PC-3 (cell line): ENCODE results near the gene GTF2A2. TPM values are rescaled to one million over a fixed set of nuclear protein-coding genes. Genes with fewer than 3 reads are reported as not detected.

Experiments used
- ATAC-seq: fragments of 200-7000 bp; cut with Tn5 transposase; 2 replicates; pipeline ENCODE4 v1.9.1; 2020; ENCODE audit warnings: mild to moderate bottlenecking, moderate library complexity
- BruUV-seq: library from RNA; stranded (reverse); fragments of 400-500 nt; replicated peaks from 2 replicates; lab custom pipeline; 2021; lab: Mats Ljungman, UMichigan
- CTCF ChIA-PET: fragments of 300-600 bp; sonication (Branson Sonifier 250); formaldehyde crosslinking; loops from one replicate; lab custom pipeline; 2022; ENCODE audit warnings: antibody characterized with exemption; lab: Charles Lee
- POLR2A ChIA-PET: fragments of 300-600 bp; sonication (Branson Sonifier 250); formaldehyde crosslinking; loops from one replicate; lab custom pipeline; 2022; ENCODE audit warnings: antibody characterized with exemption; ENCODE audit not compliant: unreplicated experiment; lab: Charles Lee
- DNase-seq: peaks from one replicate; pipeline ENCODE4 v3.0.0-alpha.2; 2015
- H2AFZ ChIP-seq: fragments of 300-600 bp; sonication (generic); 2 replicates; pipeline ENCODE4 v1.6.0; 2016; ENCODE audit warnings: antibody characterized with exemption, low read length
- H3F3A ChIP-seq: fragments of 300-600 bp; sonication (generic); one replicate; pipeline ENCODE4 v1.6.0; 2017; ENCODE audit warnings: antibody characterized with exemption, low read length, control low read depth, mild to moderate bottlenecking; ENCODE audit not compliant: unreplicated experiment
- H3K27ac ChIP-seq: fragments of 300-600 bp; sonication (generic); 2 replicates; pipeline ENCODE4 v1.5.1; 2016; ENCODE audit warnings: mild to moderate bottlenecking, low read length
- H3K27me3 ChIP-seq: fragments of 300-600 bp; sonication (generic); 2 replicates; pipeline ENCODE4 v1.6.1; 2016; ENCODE audit warnings: low read length, mixed read lengths
- H3K36me3 ChIP-seq: fragments of 300-600 bp; sonication (generic); 2 replicates; pipeline ENCODE4 v1.6.1; 2016; ENCODE audit warnings: low read depth, mixed run types, low read length, mixed read lengths
- H3K4me1 ChIP-seq: fragments of 300-600 bp; sonication (generic); 2 replicates; pipeline ENCODE4 v1.5.1; 2016; ENCODE audit warnings: low read length; ENCODE audit not compliant: insufficient read depth
- H3K4me2 ChIP-seq: fragments of 300-600 bp; sonication (generic); 2 replicates; pipeline ENCODE4 v1.6.0; 2016; ENCODE audit warnings: low read length
- H3K4me3 ChIP-seq: fragments of 300-600 bp; sonication (generic); 2 replicates; pipeline ENCODE4 v1.5.1; 2016; ENCODE audit warnings: mild to moderate bottlenecking, low read length, mixed read lengths
- H3K79me2 ChIP-seq: fragments of 300-600 bp; sonication (generic); 2 replicates; pipeline ENCODE4 v1.6.1; 2017; ENCODE audit warnings: low read length, mixed read lengths
- H3K9ac ChIP-seq: fragments of 300-600 bp; sonication (generic); 2 replicates; pipeline ENCODE4 v1.6.0; 2016; ENCODE audit warnings: mild to moderate bottlenecking, low read length
- H3K9me2 ChIP-seq: fragments of 300-600 bp; sonication (generic); replicated peaks from 2 replicates; pipeline ENCODE4 v1.6.1; 2016; ENCODE audit warnings: mixed run types, low read length, mixed read lengths
- H3K9me3 ChIP-seq: fragments of 300-600 bp; sonication (generic); 2 replicates; pipeline ENCODE4 v1.6.1; 2016; ENCODE audit warnings: low read length, mixed read lengths
- H4K20me1 ChIP-seq: fragments of 300-600 bp; sonication (generic); 2 replicates; pipeline ENCODE4 v1.6.1; 2016; ENCODE audit warnings: low read length, mixed read lengths
- EZH2 ChIP-seq: fragments of 300-600 bp; sonication (generic); IDR thresholded peaks from one replicate; pipeline ENCODE4 v1.6.1; 2017; ENCODE audit warnings: antibody characterized with exemption, mild to moderate bottlenecking, low read length; ENCODE audit not compliant: unreplicated experiment
- EZH2phosphoT487 ChIP-seq: fragments of 300-600 bp; sonication (generic); IDR thresholded peaks from 2 replicates; pipeline ENCODE4 v1.6.1; 2018; ENCODE audit warnings: mild to moderate bottlenecking, antibody characterized with exemption, low read length, borderline replicate concordance
- intact Hi-C: fragments of 100-400 bp; cut with micrococcal nuclease; formaldehyde crosslinking; loops from 2 replicates; pipeline ENCODE4 v1.9.0; 2023
- total RNA-seq: library from RNA; depleted of rRNA; stranded (reverse); fragments of >200 nt; gene quantifications from 2 replicates; pipeline ENCODE4 v1.2.3, GENCODE V29; 2014
- TF ChIP-seq, protein P1 (sequence below): fragments of 300-600 bp; sonication (generic); conservative IDR thresholded peaks from 2 replicates; pipeline ENCODE4 v1.5.1; 2017; ENCODE audit warnings: antibody characterized with exemption, low read depth, mild to moderate bottlenecking, low read length

The GTF2A2 gene
- total RNA-seq, 1 experiment from 2014 or later: 83.9 TPM

DNA sequence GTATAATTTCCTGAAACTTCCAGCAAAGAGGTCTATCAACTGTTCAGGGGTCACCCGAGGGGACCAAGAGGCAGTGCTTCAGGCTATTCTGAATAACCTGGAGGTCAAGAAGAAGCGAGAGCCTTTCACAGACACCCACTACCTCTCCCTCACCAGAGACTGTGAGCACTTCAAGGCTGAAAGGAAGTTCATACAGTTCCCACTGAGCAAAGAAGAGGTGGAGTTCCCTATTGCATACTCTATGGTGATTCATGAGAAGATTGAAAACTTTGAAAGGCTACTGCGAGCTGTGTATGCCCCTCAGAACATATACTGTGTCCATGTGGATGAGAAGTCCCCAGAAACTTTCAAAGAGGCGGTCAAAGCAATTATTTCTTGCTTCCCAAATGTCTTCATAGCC, 38.9 kb downstream of the GTF2A2 start:
- Histone ChIP-seq H3K36me3 (no peaks in the 10 kb centered on the region), H2AFZ (no peak overlapping the region), H3K9me3 (no peaks in the 10 kb centered on the region), H3K4me1 (no peaks in the 10 kb centered on the region), H3F3A (no peaks in the 10 kb centered on the region), H3K9me2 (no peaks in the 10 kb centered on the region), H3K4me2 (no peak overlapping the region), H3K27me3 (no peaks in the 10 kb centered on the region), H3K9ac (no peak overlapping the region), H3K27ac (no peak overlapping the region), H3K4me3 (no peak overlapping the region), H4K20me1 (no peaks in the 10 kb centered on the region), H3K79me2 (no peaks in the 10 kb centered on the region)
- no peak for ATAC-seq
- POLR2A ChIA-PET: no interaction called here
- no TSS peak for BruUV-seq
- no peak for DNase-seq
- intact Hi-C loops: no loop called here
- TF ChIP-seq, protein P1, sequence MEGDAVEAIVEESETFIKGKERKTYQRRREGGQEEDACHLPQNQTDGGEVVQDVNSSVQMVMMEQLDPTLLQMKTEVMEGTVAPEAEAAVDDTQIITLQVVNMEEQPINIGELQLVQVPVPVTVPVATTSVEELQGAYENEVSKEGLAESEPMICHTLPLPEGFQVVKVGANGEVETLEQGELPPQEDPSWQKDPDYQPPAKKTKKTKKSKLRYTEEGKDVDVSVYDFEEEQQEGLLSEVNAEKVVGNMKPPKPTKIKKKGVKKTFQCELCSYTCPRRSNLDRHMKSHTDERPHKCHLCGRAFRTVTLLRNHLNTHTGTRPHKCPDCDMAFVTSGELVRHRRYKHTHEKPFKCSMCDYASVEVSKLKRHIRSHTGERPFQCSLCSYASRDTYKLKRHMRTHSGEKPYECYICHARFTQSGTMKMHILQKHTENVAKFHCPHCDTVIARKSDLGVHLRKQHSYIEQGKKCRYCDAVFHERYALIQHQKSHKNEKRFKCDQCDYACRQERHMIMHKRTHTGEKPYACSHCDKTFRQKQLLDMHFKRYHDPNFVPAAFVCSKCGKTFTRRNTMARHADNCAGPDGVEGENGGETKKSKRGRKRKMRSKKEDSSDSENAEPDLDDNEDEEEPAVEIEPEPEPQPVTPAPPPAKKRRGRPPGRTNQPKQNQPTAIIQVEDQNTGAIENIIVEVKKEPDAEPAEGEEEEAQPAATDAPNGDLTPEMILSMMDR: no peak
- TF ChIP-seq EZH2: no peak
- no peak for TF ChIP-seq EZH2phosphoT487
- CTCF ChIA-PET: no interaction called here

DNA sequence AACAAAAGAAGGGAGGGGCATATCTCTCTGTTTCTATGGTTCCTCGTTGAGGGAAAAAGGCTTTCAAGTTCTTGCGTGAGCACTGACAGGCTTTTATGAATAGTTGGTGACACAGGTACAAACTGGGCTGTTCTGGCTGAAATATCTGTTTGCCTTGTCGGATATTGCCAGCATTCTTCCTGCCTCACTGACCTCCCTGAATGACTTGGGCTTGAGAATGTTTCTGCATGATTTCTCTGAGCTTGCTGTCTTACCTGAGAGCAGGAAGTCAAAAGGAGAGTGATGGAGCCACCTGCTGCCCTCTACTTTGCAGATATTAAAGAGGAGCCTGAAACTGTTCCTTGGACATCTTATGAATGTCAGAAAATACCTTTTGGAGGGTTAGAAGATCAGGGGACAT, 40.9 kb downstream of the GTF2A2 start:
- ChIA-PET CTCF (interaction anchor here (0.5 to 1.0 kb wide), 3 partner anchors 29 to 88 kb away, joined by 3 to 6 read pairs (median 3); no protein-coding TSS in a partner anchor), POLR2A (no interaction called here)
- Histone ChIP-seq H3K9me3 (no peaks in the 10 kb centered on the region), H3K27me3 (no peaks in the 10 kb centered on the region), H3K9me2 (no peaks in the 10 kb centered on the region), H3K27ac (no peak overlapping the region), H3K79me2 (no peaks in the 10 kb centered on the region), H3K4me3 (no peak overlapping the region), H3K4me2 (no peak overlapping the region), H3K36me3 (no peaks in the 10 kb centered on the region), H2AFZ (peak overlapping the region; percentile 57; the same call in 1 of the 2 replicates), H3K9ac (no peak overlapping the region), H4K20me1 (no peaks in the 10 kb centered on the region), H3F3A (no peaks in the 10 kb centered on the region), H3K4me1 (peaks cover 8% of the 10 kb centered on the region)
- TF ChIP-seq EZH2phosphoT487: no peak
- TF ChIP-seq EZH2: no peak
- TF ChIP-seq, protein P1: peak; percentile 45
- BruUV-seq: no TSS peak
- ATAC-seq: peak; percentile 24; the same call in 1 of the 2 replicates
- peak; percentile 32 for DNase-seq
- intact Hi-C loops: no loop called here

DNA sequence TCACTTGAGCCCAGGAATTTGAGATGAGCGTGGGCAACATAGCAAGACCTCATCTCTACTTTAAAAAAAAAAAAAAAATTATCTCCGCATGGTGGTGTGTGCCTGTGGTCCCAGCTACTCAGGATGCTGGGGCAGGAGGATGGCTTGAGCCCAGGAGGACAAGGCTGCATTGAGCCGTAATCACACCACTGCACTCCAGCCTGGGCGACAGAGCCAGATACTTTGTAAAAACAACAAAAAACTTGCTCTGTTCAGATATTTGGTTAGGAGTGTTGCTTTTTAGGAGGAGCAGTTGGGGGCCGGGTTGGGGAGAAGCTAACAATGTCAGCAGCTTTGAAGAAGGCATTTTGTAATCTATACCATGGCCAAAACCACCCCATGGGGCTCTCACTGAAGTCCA, 41.7 kb downstream of the GTF2A2 start:
- Histone ChIP-seq H3K9me3 (no peaks in the 10 kb centered on the region), H3K9ac (no peak overlapping the region), H4K20me1 (no peaks in the 10 kb centered on the region), H3K27me3 (no peaks in the 10 kb centered on the region), H2AFZ (no peak overlapping the region), H3K79me2 (no peaks in the 10 kb centered on the region), H3K27ac (no peak overlapping the region), H3K36me3 (no peaks in the 10 kb centered on the region), H3K4me1 (peaks cover 12% of the 10 kb centered on the region), H3K4me3 (no peak overlapping the region), H3F3A (no peaks in the 10 kb centered on the region), H3K4me2 (no peak overlapping the region), H3K9me2 (no peaks in the 10 kb centered on the region)
- POLR2A ChIA-PET: no interaction called here
- ATAC-seq (no peak), DNase-seq (no peak)
- BruUV-seq: no TSS peak
- intact Hi-C loops: no loop called here
- CTCF ChIA-PET: no interaction called here
- TF ChIP-seq EZH2phosphoT487 (no peak), EZH2 (no peak)
- TF ChIP-seq, protein P1: no peak
